MCF 10A (cell line): ENCODE results near the gene CLNK. TPM values are rescaled to one million over a fixed set of nuclear protein-coding genes. Genes with fewer than 3 reads are reported as not detected.

Experiments
- BruUV-seq: library from RNA; stranded (reverse); fragments of 400-500 nt; replicated peaks from 2 replicates; lab custom pipeline; 2021; lab: Mats Ljungman, UMichigan
- CTCF ChIA-PET: fragments of 300-600 bp; sonication (Branson Sonifier 250); formaldehyde crosslinking; extraction: SDS; loops from one replicate; lab custom pipeline; 2021; ENCODE audit warnings: antibody characterized with exemption, inconsistent platforms; lab: Yijun Ruan, JAX
- POLR2A ChIA-PET: fragments of 300-600, 350-650 bp; sonication (Branson Sonifier 250); formaldehyde crosslinking; extraction: SDS; loops from one replicate; lab custom pipeline; 2020; ENCODE audit warnings: antibody characterized with exemption, inconsistent platforms; lab: Yijun Ruan, JAX
- DNase-seq: peaks from one replicate; pipeline ENCODE4 v3.0.0-alpha.2; 2018; ENCODE audit not compliant: unreplicated experiment
- H3K27ac Mint-ChIP-seq: one replicate; pipeline ENCODE4 v1.8.0; 2022; ENCODE audit warnings: mild to moderate bottlenecking, low read depth, mixed read lengths; ENCODE audit not compliant: unreplicated experiment
- H3K27me3 Mint-ChIP-seq: one replicate; pipeline ENCODE4 v1.8.0; 2022; ENCODE audit warnings: mixed read lengths; ENCODE audit not compliant: insufficient read depth, unreplicated experiment
- H3K36me3 Mint-ChIP-seq: one replicate; pipeline ENCODE4 v1.8.0; 2022; ENCODE audit warnings: mild to moderate bottlenecking, moderate library complexity, mixed read lengths; ENCODE audit not compliant: insufficient read depth, unreplicated experiment
- H3K4me1 Mint-ChIP-seq: one replicate; pipeline ENCODE4 v1.8.0; 2022; ENCODE audit warnings: mixed read lengths; ENCODE audit not compliant: insufficient read depth, unreplicated experiment
- H3K4me3 Mint-ChIP-seq: one replicate; pipeline ENCODE4 v1.8.0; 2022; ENCODE audit warnings: mild to moderate bottlenecking, moderate library complexity, mixed read lengths; ENCODE audit not compliant: unreplicated experiment
- H3K9me3 Mint-ChIP-seq: one replicate; pipeline ENCODE4 v1.8.0; 2022; ENCODE audit warnings: mixed read lengths; ENCODE audit not compliant: unreplicated experiment
- intact Hi-C: fragments of 100-400 bp; cut with micrococcal nuclease; formaldehyde crosslinking; loops from 2 replicates; pipeline ENCODE4 v1.14.1; 2022
- total RNA-seq: library from RNA; stranded (reverse); gene quantifications from 2 replicates; pipeline ENCODE4 v1.2.3, GENCODE V29; 2022
- TF ChIP-seq, protein P1 (sequence below): fragments of 200-600 bp; IDR thresholded peaks from one replicate; pipeline ENCODE4 v1.8.0; 2022; ENCODE audit warnings: antibody characterized with exemption, mild to moderate bottlenecking; ENCODE audit not compliant: unreplicated experiment

The CLNK gene
- total RNA-seq, 1 experiment from 2014 or later: not detected

DNA sequence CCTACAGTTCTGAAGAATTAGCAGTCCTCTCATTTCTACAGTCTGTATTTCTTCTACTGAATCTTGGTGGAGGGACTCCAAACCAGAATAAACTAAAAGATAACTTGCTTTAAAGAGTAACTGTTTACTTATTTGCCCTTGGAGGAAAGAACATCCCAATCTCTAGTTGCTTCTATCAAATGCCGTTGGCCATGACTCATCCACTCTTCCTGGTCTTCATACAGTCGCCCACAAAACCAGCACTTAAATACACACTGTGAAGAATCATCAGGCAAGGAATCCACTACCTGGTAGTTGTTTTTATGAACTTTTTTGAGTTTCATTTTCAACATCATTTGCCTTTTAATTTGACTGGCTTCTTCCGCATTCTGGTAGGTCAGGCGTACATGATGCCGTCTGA lies 241.6 kb downstream of the CLNK start:
- no TSS peak for BruUV-seq
- DNase-seq: no peak
- Mint-ChIP-seq H3K27ac (no peak overlapping the region), H3K27me3 (no peaks in the 10 kb centered on the region), H3K4me3 (no peak overlapping the region), H3K4me1 (no peaks in the 10 kb centered on the region), H3K36me3 (no peaks in the 10 kb centered on the region), H3K9me3 (peaks cover 12% of the 10 kb centered on the region)
- ChIA-PET CTCF (interaction anchor here (0.7 kb wide), 1 partner anchor 9 kb away, joined by 3 read pairs; no protein-coding TSS in a partner anchor), POLR2A (no interaction called here)
- intact Hi-C loops: no loop called here
- TF ChIP-seq, protein P1, sequence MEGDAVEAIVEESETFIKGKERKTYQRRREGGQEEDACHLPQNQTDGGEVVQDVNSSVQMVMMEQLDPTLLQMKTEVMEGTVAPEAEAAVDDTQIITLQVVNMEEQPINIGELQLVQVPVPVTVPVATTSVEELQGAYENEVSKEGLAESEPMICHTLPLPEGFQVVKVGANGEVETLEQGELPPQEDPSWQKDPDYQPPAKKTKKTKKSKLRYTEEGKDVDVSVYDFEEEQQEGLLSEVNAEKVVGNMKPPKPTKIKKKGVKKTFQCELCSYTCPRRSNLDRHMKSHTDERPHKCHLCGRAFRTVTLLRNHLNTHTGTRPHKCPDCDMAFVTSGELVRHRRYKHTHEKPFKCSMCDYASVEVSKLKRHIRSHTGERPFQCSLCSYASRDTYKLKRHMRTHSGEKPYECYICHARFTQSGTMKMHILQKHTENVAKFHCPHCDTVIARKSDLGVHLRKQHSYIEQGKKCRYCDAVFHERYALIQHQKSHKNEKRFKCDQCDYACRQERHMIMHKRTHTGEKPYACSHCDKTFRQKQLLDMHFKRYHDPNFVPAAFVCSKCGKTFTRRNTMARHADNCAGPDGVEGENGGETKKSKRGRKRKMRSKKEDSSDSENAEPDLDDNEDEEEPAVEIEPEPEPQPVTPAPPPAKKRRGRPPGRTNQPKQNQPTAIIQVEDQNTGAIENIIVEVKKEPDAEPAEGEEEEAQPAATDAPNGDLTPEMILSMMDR: no peak

DNA sequence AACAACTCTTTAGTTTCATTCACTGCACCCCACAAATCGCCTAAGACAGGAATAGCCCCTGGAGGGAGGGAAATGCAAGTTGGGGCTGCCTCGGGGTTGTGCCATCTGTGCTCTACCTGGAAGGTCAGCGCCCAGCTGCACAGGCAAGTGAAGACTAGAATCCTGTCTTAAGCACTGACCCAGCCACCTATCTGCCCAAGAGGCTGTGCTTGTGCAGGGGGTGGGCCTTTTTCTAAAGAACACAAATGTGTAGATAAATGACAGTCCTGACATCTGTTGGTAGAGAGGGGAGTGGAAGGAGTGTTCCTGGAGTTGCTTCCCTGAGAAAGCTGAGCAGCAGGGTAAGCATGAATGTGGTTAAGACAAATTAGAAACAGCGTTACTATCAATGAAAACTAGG lies 243.1 kb downstream of the CLNK start:
- ChIA-PET POLR2A (no interaction called here), CTCF (interaction anchor here (0.6 kb wide), 1 partner anchor 21 kb away, joined by 3 read pairs; no protein-coding TSS in a partner anchor)
- intact Hi-C loops: no loop called here
- Mint-ChIP-seq H3K9me3 (peaks cover 3% of the 10 kb centered on the region), H3K27me3 (no peaks in the 10 kb centered on the region), H3K27ac (no peak overlapping the region), H3K4me3 (no peak overlapping the region), H3K4me1 (no peaks in the 10 kb centered on the region), H3K36me3 (no peaks in the 10 kb centered on the region)
- no TSS peak for BruUV-seq
- TF ChIP-seq, protein P1: no peak
- no peak for DNase-seq

DNA sequence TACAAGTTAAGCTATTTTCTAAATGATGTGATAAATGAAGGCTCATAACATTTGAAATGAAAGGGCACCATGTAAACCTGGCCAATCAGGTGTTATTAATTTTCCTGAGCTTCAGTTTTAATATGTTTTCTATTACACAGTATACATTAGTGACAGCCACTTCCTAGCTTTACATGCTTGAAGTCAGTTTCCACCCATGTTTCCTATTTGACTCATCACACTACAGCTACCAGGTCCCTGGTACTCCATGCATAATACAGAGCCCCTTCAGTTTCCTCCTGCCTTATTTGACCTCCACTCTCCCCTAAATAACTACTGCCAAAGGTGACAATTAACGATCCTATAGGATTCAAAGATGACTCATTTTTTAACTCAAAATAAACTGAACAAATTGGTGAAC lies 245.6 kb downstream of the CLNK start:
- intact Hi-C loops: no loop called here
- Mint-ChIP-seq H3K4me1 (no peaks in the 10 kb centered on the region), H3K9me3 (no peaks in the 10 kb centered on the region), H3K36me3 (no peaks in the 10 kb centered on the region), H3K27me3 (no peaks in the 10 kb centered on the region), H3K27ac (no peak overlapping the region), H3K4me3 (no peak overlapping the region)
- DNase-seq: no peak
- TF ChIP-seq, protein P1: no peak
- CTCF ChIA-PET: interaction anchor here (0.6 to 1.0 kb wide), 3 partner anchors 16 to 38 kb away, joined by 3 read pairs; no protein-coding TSS in a partner anchor
- no TSS peak for BruUV-seq
- POLR2A ChIA-PET: no interaction called here

DNA sequence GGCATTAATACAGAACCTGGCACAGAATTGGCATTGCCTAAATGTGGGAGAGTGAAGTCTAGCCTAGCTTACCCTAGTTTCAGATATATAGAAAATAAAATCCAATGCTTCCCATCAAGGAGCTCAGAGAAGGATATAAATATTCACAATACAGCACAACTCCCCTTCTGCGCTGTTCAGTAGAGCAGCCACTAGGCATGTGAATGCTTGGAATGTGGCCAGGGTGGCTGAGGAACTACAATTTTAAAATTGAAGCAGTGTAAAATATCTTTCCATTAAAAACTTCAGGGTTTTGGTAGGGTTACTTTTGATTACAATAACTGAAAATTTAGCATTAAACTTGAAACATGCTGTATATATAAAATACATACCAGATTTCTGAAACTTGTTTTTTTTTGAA lies 246.8 kb downstream of the CLNK start:
- Mint-ChIP-seq H3K27me3 (no peaks in the 10 kb centered on the region), H3K9me3 (no peaks in the 10 kb centered on the region), H3K4me1 (no peaks in the 10 kb centered on the region), H3K4me3 (no peak overlapping the region), H3K36me3 (no peaks in the 10 kb centered on the region), H3K27ac (no peak overlapping the region)
- no peak for DNase-seq
- intact Hi-C loops: no loop called here
- POLR2A ChIA-PET: no interaction called here
- no TSS peak for BruUV-seq
- CTCF ChIA-PET: no interaction called here
- TF ChIP-seq, protein P1: no peak

Other genes starting within 250 kb of the CLNK start
- 1.5 and 3.1 TPM in 2 replicates for gene ZNF518B, start 227.3 kb downstream of the CLNK start, total RNA-seq